Common myeloid progenitor, CD34-positive (primary cell): ENCODE measurements around the gene KLHL5.

ENCODE experiments used
- CTCF ChIA-PET: fragments of 350-600 bp; sonication (Branson Sonifier 250); formaldehyde crosslinking; loops from one replicate; lab custom pipeline; 2021; ENCODE audit warnings: antibody characterized with exemption; lab: Charles Lee
- POLR2A ChIA-PET: fragments of 350-600 bp; sonication (Branson Sonifier 250); formaldehyde crosslinking; loops from one replicate; lab custom pipeline; 2021; ENCODE audit warnings: antibody characterized with exemption; lab: Charles Lee
- DNase-seq, 3 donors: peaks; one replicate each; pipeline versions ENCODE4 v3.0.0 to v3.0.0-alpha.2; 2013
- H3K27ac ChIP-seq, 2 experiments: 1 replicate in 1 of 2; 2 replicates in 1 of 2; pipeline ENCODE4 v1.7.0; 2013; ENCODE audit warnings: inconsistent platforms in 2 of 2, low read length in 2 of 2, mild to moderate bottlenecking in 2 of 2, low read depth in 1 of 2, moderate library complexity in 1 of 2; ENCODE audit not compliant: severe bottlenecking in 2 of 2, insufficient read depth in 1 of 2, poor library complexity in 1 of 2
- H3K27me3 ChIP-seq, 5 experiments: replicated peaks in 2 of 5; 1 replicate in 3 of 5; 2 replicates in 2 of 5; pipeline versions ENCODE4 v1.6.1 to v1.7.0; 2013; ENCODE audit warnings: low read length in 4 of 5, mild to moderate bottlenecking in 2 of 5, moderate library complexity in 2 of 5, inconsistent platforms in 1 of 5; ENCODE audit not compliant: insufficient read depth in 5 of 5, control insufficient read depth in 4 of 5
- H3K36me3 ChIP-seq, 4 experiments: 1 replicate in 2 of 4; 2 replicates in 2 of 4; pipeline versions ENCODE4 v1.6.1 to v1.7.0; 2013; ENCODE audit warnings: low read length in 3 of 4, control low read depth in 1 of 4, mild to moderate bottlenecking in 1 of 4; ENCODE audit not compliant: control insufficient read depth in 4 of 4, insufficient read depth in 4 of 4
- H3K4me1 ChIP-seq, 4 experiments: 1 replicate in 3 of 4; 2 replicates in 1 of 4; pipeline versions ENCODE4 v1.6.1 to v1.7.1; 2013; ENCODE audit warnings: low read length in 3 of 4, mild to moderate bottlenecking in 3 of 4, control low read depth in 1 of 4, inconsistent platforms in 1 of 4, moderate library complexity in 1 of 4; ENCODE audit not compliant: control insufficient read depth in 4 of 4, insufficient read depth in 4 of 4; ENCODE audit errors: control extremely low read depth in 1 of 4
- H3K4me3 ChIP-seq, 7 experiments: 1 replicate in 4 of 7; 2 replicates in 3 of 7; pipeline versions ENCODE4 v1.5.1 to v1.7.0; 2013; ENCODE audit warnings: mild to moderate bottlenecking in 7 of 7, low read length in 6 of 7, moderate library complexity in 6 of 7, inconsistent platforms in 2 of 7, low read depth in 2 of 7, control low read depth in 1 of 7; ENCODE audit not compliant: insufficient read depth in 4 of 7, control insufficient read depth in 1 of 7; ENCODE audit errors: extremely low read depth in 1 of 7
- H3K9me3 ChIP-seq, 5 experiments: 1 replicate in 4 of 5; 2 replicates in 1 of 5; pipeline versions ENCODE4 v1.6.1 to v1.7.1; 2013; ENCODE audit warnings: low read length in 4 of 5, mild to moderate bottlenecking in 2 of 5, inconsistent platforms in 1 of 5, low read depth in 1 of 5, moderate library complexity in 1 of 5; ENCODE audit not compliant: control insufficient read depth in 4 of 5, insufficient read depth in 2 of 5; ENCODE audit errors: control extremely low read depth in 1 of 5
- WGBS: methylation state at CpG from one replicate; pipeline ENCODE4 v1.1.5; 2013; ENCODE audit not compliant: insufficient coverage; 5-methylcytosine and 5-hydroxymethylcytosine counted together

The KLHL5 gene

DNA sequence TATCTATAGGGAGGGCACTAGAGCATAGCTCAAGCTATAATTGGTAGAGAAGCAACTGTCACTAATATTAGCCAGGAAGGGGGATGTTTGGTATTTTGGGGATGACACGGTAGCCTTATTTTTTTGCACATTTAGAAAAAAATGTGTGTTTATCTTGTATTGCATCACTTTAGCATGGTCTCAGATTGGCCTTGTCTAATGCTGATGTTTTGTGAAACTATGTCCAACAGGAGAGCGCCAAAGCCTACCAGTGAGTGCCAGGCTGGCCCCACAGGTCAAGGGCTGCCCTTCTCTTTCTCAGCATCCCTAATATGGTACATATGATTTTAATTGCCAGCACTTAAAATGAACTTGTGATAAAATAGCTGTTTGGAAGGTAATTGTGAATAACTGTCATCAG, 95.5 kb downstream of the KLHL5 start:
- H3K9me3 ChIP-seq = no peaks in the 10 kb centered on the region
- CTCF ChIA-PET = interaction anchor here (0.6 kb wide), 1 partner anchor 42 kb away, joined by 3 read pairs; no protein-coding TSS in a partner anchor
- no peak overlapping the region for H3K4me3 ChIP-seq
- DNase-seq = no peak
- H3K36me3 ChIP-seq = no peaks in the 10 kb centered on the region
- H3K27me3 ChIP-seq = no peaks in the 10 kb centered on the region
- no peak overlapping the region for H3K27ac ChIP-seq
- H3K4me1 ChIP-seq = no peaks in the 10 kb centered on the region
- WGBS = no CpG with 5 or more reads among the region's 2 CpGs
- POLR2A ChIA-PET = no interaction called here

DNA sequence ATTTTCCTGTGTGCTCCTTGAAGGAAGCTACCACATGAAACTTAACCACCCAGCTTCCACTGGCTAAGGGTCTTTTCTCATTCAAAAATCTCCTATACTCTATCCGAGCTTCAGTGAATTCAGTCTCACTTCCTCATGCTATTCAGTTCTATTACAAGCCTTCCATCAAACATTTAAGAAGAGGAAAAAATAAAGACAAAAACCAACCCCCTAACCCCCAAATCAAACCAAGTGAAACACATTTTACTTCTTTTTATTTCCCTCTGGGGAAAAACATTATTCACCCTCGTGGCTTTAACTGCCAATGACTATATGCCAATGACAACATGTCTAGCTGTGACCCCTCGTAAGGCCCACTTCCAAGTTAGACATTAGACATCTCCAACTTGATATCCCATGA, 104.1 kb downstream of the KLHL5 start:
- Histone ChIP-seq H3K4me1 (peaks cover 0 to 4% (median 1%) of the 10 kb centered on the region in 4 experiments), H3K27ac (no peak overlapping the region), H3K4me3 (no peak overlapping the region), H3K27me3 (no peaks in the 10 kb centered on the region), H3K9me3 (peaks cover 0 to 6% (median 0%) of the 10 kb centered on the region in 5 experiments), H3K36me3 (no peaks in the 10 kb centered on the region)
- DNase-seq = no peak
- 90% methylated on average over 2 of the region's 3 CpGs for WGBS
- POLR2A ChIA-PET = no interaction called here
- CTCF ChIA-PET = interaction anchor here (1.2 to 1.5 kb wide), 3 partner anchors 9 to 30 kb away, joined by 3 to 5 read pairs (median 4); partner anchors contain the start of gene WDR19

DNA sequence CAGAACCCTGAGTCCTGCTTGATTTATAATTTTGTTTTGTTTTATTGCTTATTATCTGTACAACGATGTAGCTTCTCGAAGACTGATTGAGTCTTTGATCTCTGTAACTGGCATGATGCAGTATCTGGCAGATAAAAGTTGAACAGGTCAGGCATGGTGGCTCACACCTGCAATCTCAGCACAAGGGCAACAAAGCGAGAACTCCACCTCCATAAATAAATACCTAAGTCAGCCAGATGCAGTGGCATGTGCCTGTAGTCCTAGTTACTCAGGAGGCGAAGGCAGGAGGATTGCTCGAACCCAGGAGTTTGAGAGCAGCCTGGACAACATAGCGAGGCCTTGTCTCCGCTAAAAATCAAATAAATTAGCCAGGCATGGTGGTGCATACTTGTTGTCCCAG, 104.6 kb downstream of the KLHL5 start:
- H3K4me3 ChIP-seq = no peak overlapping the region
- DNase-seq = no peak
- H3K27ac ChIP-seq = no peak overlapping the region
- POLR2A ChIA-PET = no interaction called here
- WGBS = 100% methylated on average over 6 of the region's 7 CpGs
- CTCF ChIA-PET = interaction anchor here (1.0 to 1.5 kb wide), 4 partner anchors 9 to 50 kb away, joined by 3 to 5 read pairs (median 4); partner anchors contain the start of gene WDR19
- no peaks in the 10 kb centered on the region for H3K36me3 ChIP-seq
- H3K9me3 ChIP-seq = peaks cover 0 to 6% (median 0%) of the 10 kb centered on the region in 5 experiments
- H3K27me3 ChIP-seq = no peaks in the 10 kb centered on the region
- H3K4me1 ChIP-seq = peaks cover 0 to 4% (median 1%) of the 10 kb centered on the region in 4 experiments

DNA sequence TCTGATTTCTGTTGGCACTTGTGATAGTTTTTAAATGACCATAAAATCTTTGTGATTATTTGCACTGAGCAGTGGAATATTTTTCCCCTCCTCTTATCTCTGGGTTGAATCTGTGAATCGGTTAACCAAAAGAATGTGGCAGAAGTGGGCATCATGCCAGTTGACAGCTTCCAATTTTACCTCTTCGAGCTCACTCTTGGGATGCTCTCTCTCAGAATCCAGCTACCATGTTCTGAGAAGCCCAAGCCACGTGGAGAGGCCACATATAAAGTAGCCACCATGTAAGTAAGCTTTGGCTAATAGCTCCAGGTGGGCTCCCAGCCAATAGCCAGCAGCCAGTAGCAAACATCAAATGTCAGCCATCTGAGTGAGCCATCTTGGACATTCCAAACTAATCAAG, 107.4 kb downstream of the KLHL5 start:
- peaks cover 0 to 6% (median 0%) of the 10 kb centered on the region in 5 experiments for H3K9me3 ChIP-seq
- H3K36me3 ChIP-seq = no peaks in the 10 kb centered on the region
- POLR2A ChIA-PET = interaction anchor here (1.0 kb wide), 1 partner anchor 303 kb away, joined by 3 read pairs; no protein-coding TSS in a partner anchor
- peaks cover 0 to 4% (median 1%) of the 10 kb centered on the region in 4 experiments for H3K4me1 ChIP-seq
- WGBS = 44% methylated on average over 2 of the region's 3 CpGs
- H3K4me3 ChIP-seq = no peak overlapping the region
- CTCF ChIA-PET = interaction anchor here (1.0 kb wide), 1 partner anchor 12 kb away, joined by 3 read pairs; no protein-coding TSS in a partner anchor
- peak; percentile 28 to 73 (median 72) for DNase-seq
- no peak overlapping the region for H3K27ac ChIP-seq
- H3K27me3 ChIP-seq = no peaks in the 10 kb centered on the region

DNA sequence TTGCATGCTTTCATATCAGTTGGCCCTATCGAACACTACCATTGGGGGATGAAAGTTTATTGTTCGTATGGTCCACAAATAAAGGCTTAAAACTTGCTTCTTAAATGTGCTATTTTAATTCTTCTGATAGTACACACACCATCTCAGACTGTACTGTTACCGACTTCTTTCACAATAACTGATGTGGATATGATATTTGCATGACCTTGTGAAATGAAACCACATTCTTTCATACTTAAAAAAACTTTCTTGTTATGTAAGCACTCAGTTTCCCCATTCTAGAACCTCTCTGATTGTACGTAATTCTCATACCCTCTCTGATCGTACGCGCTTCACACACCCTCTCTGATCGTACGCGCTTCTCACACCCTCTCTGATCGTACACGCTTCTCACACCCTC, 108.3 kb downstream of the KLHL5 start:
- Histone ChIP-seq H3K9me3 (peaks cover 0 to 6% (median 0%) of the 10 kb centered on the region in 5 experiments), H3K4me1 (peaks cover 0 to 4% (median 1%) of the 10 kb centered on the region in 4 experiments), H3K36me3 (no peaks in the 10 kb centered on the region), H3K27ac (no peak overlapping the region), H3K4me3 (no peak overlapping the region), H3K27me3 (no peaks in the 10 kb centered on the region)
- peak in 1 of 3 donors; percentile 1 for DNase-seq
- ChIA-PET CTCF (no interaction called here), POLR2A (no interaction called here)
- 99% methylated on average over 10 of the region's 12 CpGs for WGBS
